Measurements from ENCODE around the gene LTC4S. TPM values are rescaled to one million over a fixed set of nuclear protein-coding genes. Genes with fewer than 3 reads are reported as not detected.
A peak's percentile ranks its signal among the peaks of the same experiment; 100 is the strongest.

Gene LTC4S
- polyA plus RNA-seq, 3 donors = 0.65 to 2.1 (median 0.69) TPM

GRCh38 chr5:179815491-179816249, 21.9 kb downstream of the LTC4S start:
- H3K27ac ChIP-seq (ENCODE audit: low read depth in 1 of 2, low read length in 2 of 2) = no peak overlapping the region
- Mint-ChIP-seq H3K27ac (no peak overlapping the region), H3K4me1 (peaks cover 33% of the 10 kb centered on the region), H3K27me3 (ENCODE audit: low read depth in 3 of 3) (peaks cover 9 to 18% (median 16%) of the 10 kb centered on the region in 3 donors), H3K36me3 (peaks cover 19 to 29% of the 10 kb centered on the region in 2 donors), H3K9me3 (peaks cover 0 to 7% (median 2%) of the 10 kb centered on the region in 7 donors), H3K4me3 (peak overlapping the region in 1 of 2 donors; percentile 54)
- intact Hi-C loops (cut with micrococcal nuclease) = no loop called here
- no peak overlapping the region for H3K4me2 ChIP-seq (replicated peaks; ENCODE audit: extremely low read depth, low read length, poor library complexity, severe bottlenecking)
- H3K4me1 ChIP-seq (ENCODE audit: control insufficient read depth in 1 of 2, insufficient read depth in 2 of 2, low read length in 2 of 2) = peaks cover 37 to 53% of the 10 kb centered on the region in 2 donors
- no peaks in the 10 kb centered on the region for H3K9me3 ChIP-seq (replicated peaks in 1 of 2; ENCODE audit: control insufficient read depth in 1 of 2, insufficient read depth in 1 of 2, low read length in 2 of 2)
- no peaks in the 10 kb centered on the region for H3K27me3 ChIP-seq (ENCODE audit: control insufficient read depth in 2 of 2, insufficient read depth in 2 of 2, low read length in 2 of 2)
- WGBS (ENCODE audit: insufficient coverage) = 95% methylated on average over 15 of the region's 21 CpGs
- TF ChIP-seq, protein P1, sequence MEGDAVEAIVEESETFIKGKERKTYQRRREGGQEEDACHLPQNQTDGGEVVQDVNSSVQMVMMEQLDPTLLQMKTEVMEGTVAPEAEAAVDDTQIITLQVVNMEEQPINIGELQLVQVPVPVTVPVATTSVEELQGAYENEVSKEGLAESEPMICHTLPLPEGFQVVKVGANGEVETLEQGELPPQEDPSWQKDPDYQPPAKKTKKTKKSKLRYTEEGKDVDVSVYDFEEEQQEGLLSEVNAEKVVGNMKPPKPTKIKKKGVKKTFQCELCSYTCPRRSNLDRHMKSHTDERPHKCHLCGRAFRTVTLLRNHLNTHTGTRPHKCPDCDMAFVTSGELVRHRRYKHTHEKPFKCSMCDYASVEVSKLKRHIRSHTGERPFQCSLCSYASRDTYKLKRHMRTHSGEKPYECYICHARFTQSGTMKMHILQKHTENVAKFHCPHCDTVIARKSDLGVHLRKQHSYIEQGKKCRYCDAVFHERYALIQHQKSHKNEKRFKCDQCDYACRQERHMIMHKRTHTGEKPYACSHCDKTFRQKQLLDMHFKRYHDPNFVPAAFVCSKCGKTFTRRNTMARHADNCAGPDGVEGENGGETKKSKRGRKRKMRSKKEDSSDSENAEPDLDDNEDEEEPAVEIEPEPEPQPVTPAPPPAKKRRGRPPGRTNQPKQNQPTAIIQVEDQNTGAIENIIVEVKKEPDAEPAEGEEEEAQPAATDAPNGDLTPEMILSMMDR (IDR thresholded peaks at IDR 0.05) = no peak
- peaks cover 0 to 9% of the 10 kb centered on the region in 2 donors for H3K36me3 ChIP-seq (replicated peaks in 1 of 2; ENCODE audit: control insufficient read depth in 1 of 2, insufficient read depth in 2 of 2, low read length in 2 of 2)
- no peak overlapping the region for H3K4me3 ChIP-seq (replicated peaks in 1 of 3; ENCODE audit: low read depth in 2 of 3, low read length in 3 of 3)
- H2AFZ ChIP-seq (ENCODE audit: insufficient read depth, low read depth, low read length, poor library complexity, severe bottlenecking) = no peak overlapping the region
- no peak for DNase-seq
- H4K20me1 ChIP-seq (ENCODE audit: insufficient read depth, low read length) = no peaks in the 10 kb centered on the region
- no peak overlapping the region for H3K9ac ChIP-seq (ENCODE audit: insufficient read depth, low read length, poor library complexity, severe bottlenecking)
- H3K79me2 ChIP-seq (ENCODE audit: insufficient read depth, low read length) = peaks cover 5% of the 10 kb centered on the region

GRCh38 chr5:179816401-179816795, 22.6 kb downstream of the LTC4S start:
- TF ChIP-seq, protein P1 (IDR thresholded peaks at IDR 0.05) = no peak
- Histone ChIP-seq H3K9me3 (replicated peaks in 1 of 2; ENCODE audit: control insufficient read depth in 1 of 2, insufficient read depth in 1 of 2, low read length in 2 of 2) (no peaks in the 10 kb centered on the region), H3K27me3 (ENCODE audit: control insufficient read depth in 2 of 2, insufficient read depth in 2 of 2, low read length in 2 of 2) (no peaks in the 10 kb centered on the region), H3K36me3 (replicated peaks in 1 of 2; ENCODE audit: control insufficient read depth in 1 of 2, insufficient read depth in 2 of 2, low read length in 2 of 2) (peaks cover 0 to 9% of the 10 kb centered on the region in 2 donors), H3K27ac (ENCODE audit: low read depth in 1 of 2, low read length in 2 of 2) (no peak overlapping the region), H4K20me1 (ENCODE audit: insufficient read depth, low read length) (peaks cover 6% of the 10 kb centered on the region), H3K79me2 (ENCODE audit: insufficient read depth, low read length) (peaks cover 12% of the 10 kb centered on the region), H3K4me1 (ENCODE audit: control insufficient read depth in 1 of 2, insufficient read depth in 2 of 2, low read length in 2 of 2) (peaks cover 37 to 47% of the 10 kb centered on the region in 2 donors), H3K4me3 (replicated peaks in 1 of 3; ENCODE audit: low read depth in 2 of 3, low read length in 3 of 3) (peak overlapping the region in 1 of 3 experiments; percentile 63), H3K4me2 (replicated peaks; ENCODE audit: extremely low read depth, low read length, poor library complexity, severe bottlenecking) (peak overlapping the region; percentile 72), H2AFZ (ENCODE audit: insufficient read depth, low read depth, low read length, poor library complexity, severe bottlenecking) (peak overlapping the region; percentile 72), H3K9ac (ENCODE audit: insufficient read depth, low read length, poor library complexity, severe bottlenecking) (peak overlapping the region; percentile 49)
- Mint-ChIP-seq H3K9me3 (peaks cover 0 to 4% (median 0%) of the 10 kb centered on the region in 7 donors), H3K27me3 (ENCODE audit: low read depth in 3 of 3) (peaks cover 9 to 18% (median 16%) of the 10 kb centered on the region in 3 donors), H3K27ac (no peak overlapping the region), H3K4me3 (peak overlapping the region; percentile 49 to 63), H3K4me1 (peaks cover 33% of the 10 kb centered on the region), H3K36me3 (peaks cover 19 to 29% of the 10 kb centered on the region in 2 donors)
- WGBS (ENCODE audit: insufficient coverage) = 79% methylated on average over 14 of the region's 23 CpGs
- no peak for DNase-seq
- intact Hi-C loops (cut with micrococcal nuclease) = no loop called here
